NOMO-1 treated with dmso at 0.1 percent for 144 hours (cell line): Measurements from ENCODE around the gene KLHL15.
"Not testable (repeated sequence)": the region's sequence is repeated elsewhere in the genome, so short reads cannot be mapped to it uniquely, and the experiment has no call there.

ENCODE experiments used
- DNase-seq: peaks from one replicate; lab custom pipeline; 2025; ENCODE audit not compliant: unreplicated experiment; lab: John Stamatoyannopoulos, UW

The KLHL15 gene

GRCh38 chrX:24027086-24027485, at the start of gene KLHL15:
Gene KLHL15, minus strand, starts transcription at chrX:24027186. Its CDS starts 20,493 bp downstream, at chrX:24006693.
- no peak for DNase-seq

- DNase-seq = no peak
Observed at GRCh38 chrX:24069877-24070276, 42.9 kb upstream of the KLHL15 start.

GRCh38 chrX:24063488-24063887, 36.5 kb upstream of the KLHL15 start:
- DNase-seq = no peak

DNA sequence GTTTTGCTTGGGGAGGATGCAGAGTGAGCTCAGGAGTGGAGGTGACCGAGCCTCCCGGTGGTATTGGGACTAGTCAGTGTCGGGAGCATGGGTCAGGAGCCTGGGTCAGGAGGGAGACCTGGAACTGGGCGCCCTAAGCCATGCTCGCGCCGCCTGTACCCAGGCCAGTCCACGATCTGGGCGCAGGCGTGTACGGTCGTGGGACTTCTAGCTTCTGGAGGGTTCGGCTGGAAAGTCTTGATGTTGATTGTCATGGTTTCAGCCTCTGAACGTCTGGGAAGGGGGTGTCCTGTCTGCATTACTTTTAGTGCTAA, 28.0 kb upstream of the KLHL15 start:
- no peak for DNase-seq

- peak; percentile 97 for DNase-seq
Observed at GRCh38 chrX:24054182-24055042, 27.4 kb upstream of the KLHL15 start, which contains the start of gene EIF2S3. Gene EIF2S3, plus strand, starts transcription at chrX:24054956. Its CDS starts 13 bp downstream, at chrX:24054969.

DNA sequence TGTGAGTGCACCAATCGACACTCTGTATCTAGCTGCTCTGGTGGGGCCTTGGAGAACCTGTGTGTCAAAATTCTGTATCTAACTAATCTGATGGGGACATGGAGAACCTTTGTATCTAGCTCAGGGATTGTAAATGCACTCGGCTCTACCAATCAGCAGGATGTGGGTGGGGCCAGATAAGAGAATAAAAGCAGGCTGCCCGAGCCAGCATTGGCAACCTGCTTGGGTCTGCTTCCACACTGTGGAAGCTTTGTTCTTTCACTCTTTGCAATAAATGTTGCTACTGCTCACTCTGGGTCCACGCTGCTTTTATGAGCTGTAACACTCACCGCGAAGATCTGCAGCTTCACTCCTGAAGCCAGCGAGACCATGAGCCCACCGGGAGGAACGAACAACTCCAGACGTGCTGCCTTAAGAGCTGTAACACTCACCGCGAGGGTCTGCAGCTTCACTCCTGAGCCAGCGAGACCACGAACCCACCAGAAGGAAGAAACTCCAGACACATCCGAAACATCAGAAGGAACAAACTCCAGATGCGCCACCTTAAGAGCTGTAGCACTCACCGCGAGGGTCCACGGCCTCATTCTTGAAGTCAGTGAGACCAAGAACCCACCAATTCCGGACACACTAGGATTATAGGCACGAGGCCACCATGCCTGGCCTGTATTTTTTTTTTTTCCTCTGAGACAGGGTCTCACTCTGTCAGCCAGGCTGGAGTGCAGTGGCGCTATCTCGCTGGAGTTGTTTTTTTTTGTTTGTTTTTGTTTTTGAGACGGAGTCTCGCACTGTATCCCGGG, 23.7 kb upstream of the KLHL15 start:
- not testable (repeated sequence) for DNase-seq

DNA sequence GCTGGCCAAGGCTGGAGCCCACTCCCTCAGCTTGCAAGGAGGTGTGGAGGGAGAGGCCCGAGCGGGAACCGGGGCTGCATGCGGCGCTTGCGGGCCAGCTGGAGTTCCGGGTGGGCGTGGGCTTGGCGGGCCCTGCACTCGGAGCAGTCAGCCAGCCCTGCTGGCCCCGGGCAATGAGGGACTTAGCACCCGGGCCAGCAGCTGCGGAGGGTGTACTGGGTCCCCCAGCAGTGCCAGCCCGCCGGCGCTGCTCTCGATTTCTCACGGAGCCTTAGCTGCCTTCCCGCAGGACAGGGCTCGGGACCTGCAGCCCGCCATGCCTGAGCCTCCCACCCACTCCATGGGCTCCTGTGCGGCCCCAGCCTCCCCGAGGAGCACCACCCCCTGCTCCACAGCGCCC, 22.7 kb upstream of the KLHL15 start:
- DNase-seq = not testable (repeated sequence)

- not testable (repeated sequence) for DNase-seq
Observed at GRCh38 chrX:24046060-24046459, 19.1 kb upstream of the KLHL15 start.

DNA sequence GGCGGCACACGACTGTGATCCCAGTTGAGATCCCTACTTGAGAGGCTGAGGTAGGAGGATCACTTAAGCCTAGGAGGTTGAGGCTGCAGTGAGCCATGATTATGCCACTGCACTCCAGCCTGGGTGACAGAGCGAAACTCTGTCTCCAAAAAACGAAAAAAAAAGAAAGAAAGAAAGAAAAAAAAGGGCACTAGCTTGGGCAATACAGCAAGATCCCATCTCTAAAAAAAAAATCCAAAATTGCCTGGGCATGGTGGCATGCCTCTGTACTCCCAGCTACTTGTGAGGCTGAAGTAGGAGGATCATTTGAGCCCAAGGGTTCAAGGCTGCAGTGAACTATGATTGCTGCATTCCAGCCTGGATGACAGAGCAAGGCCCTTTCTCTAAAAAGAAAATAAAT, 10.7 kb upstream of the KLHL15 start:
- no peak for DNase-seq

DNA sequence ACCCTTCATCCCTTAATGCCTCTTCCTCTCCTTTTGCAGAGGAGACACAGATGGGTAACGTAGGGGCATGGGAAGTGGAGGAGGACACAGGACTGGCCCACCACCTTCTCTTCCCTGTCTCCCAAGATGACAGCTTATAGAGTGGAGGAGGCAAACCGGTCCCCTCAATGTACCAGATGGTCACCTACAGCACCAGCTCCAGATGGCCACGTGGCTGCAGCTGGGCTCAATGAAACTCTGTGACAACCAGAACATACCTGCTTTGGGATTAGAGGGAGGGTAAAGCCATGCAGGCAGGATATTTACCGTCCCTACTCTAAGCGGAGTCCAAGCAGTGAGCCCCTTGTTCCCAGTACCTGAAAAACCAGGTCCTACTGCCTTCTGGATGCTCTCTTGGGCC, 7.5 kb upstream of the KLHL15 start:
- no peak for DNase-seq

DNA sequence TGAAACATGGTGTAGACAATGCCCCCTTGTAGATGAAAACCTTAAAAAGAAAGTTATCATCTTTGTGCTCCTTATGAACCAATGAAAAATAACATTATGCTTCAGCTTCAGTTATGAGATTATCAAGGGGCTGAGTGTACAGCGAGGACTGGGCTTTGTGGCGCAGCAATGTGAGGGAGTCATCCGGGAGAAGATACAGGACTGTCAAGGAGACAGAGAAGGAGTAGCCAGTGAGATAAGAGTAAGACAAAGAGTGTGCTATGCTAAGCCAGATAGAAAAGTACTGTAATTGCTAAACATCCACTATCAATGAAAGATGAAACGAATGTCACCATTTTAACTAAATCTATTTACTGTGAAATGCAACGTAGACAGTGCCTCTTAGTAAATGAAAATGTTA, 3.6 kb upstream of the KLHL15 start:
- no peak for DNase-seq

- no peak for DNase-seq
Observed at GRCh38 chrX:24027985-24028384, 999 bp upstream of the KLHL15 start.

- no peak for DNase-seq
Observed at GRCh38 chrX:24026432-24026831, 554 bp downstream of the KLHL15 start.

DNA sequence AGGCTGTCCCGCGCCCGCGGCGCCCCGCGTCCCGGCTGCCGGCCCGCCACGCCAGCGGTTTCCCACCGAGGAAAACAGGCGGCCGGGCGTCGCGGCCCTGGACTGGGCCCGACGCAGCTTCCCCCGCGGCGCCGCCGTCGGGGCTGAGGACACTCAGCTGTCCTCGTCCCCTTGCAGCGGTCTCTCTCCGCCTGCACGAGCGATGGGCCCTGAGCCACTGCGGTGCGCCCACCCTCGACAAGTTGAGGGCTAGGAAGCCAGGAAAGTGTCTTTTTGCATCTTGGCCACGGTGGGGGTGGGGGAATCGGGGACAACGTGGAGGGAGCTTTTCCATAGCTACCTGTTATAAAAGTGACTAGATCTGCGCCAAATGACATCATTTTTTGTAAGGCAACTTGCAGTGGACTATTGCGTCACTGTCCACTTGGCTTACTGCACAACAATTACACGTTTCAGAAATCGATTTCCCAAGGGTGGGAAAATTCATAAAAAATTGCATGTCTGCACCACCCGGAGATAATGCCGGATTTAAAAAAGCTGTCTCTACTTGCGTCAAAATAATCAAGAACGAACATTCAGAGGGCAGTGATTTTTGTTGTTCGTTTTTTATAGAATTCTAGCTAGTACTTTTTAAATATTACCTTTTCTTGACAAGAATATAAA, 1.1 kb downstream of the KLHL15 start:
- DNase-seq = no peak

DNA sequence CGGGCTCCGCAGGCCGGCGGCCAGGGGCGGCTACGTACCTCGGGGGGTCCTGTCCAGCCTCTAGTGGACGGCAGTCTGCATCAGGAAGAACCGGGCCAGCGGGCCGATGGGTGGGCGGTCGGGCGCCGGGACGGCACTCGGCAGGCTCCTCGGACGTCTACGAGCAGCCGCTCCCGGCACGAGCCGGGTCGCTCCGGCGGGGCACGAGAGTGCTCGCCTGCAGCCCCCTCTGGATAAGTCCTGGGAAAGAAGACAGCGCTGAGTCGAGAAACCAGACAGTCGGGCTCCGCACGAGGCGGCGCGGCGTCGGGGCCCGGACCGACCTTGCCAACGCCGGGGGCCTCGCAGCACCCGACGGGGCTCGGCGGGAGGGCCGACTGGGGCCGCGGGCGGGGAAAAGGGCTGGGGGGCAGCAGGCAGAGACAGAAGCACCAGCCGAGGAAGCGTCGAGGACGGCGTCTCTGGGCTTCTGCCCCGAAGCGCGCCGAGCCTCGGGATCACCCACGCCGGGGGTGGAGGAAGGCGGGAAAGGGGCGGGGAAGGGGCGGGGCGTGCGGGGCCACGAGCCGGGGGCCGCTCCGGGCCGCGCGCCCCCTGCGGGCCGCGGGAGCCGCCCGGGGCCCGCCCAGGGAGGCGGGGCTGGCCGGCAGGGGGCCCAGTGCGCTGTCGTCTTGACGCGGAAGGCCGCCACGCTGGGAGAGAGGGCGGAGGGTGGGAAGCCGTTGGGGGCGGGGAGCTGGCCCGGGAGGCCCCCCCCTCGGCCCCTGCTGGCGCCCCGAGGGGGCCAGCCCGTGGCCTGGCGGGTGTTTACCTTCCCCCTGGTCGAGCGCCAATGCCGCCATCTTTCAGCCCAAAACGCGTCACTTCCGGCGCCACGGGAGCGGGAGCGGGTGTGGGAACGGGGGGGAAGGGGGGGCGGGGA, 1.9 kb downstream of the KLHL15 start:
- peak; percentile 60 for DNase-seq

DNA sequence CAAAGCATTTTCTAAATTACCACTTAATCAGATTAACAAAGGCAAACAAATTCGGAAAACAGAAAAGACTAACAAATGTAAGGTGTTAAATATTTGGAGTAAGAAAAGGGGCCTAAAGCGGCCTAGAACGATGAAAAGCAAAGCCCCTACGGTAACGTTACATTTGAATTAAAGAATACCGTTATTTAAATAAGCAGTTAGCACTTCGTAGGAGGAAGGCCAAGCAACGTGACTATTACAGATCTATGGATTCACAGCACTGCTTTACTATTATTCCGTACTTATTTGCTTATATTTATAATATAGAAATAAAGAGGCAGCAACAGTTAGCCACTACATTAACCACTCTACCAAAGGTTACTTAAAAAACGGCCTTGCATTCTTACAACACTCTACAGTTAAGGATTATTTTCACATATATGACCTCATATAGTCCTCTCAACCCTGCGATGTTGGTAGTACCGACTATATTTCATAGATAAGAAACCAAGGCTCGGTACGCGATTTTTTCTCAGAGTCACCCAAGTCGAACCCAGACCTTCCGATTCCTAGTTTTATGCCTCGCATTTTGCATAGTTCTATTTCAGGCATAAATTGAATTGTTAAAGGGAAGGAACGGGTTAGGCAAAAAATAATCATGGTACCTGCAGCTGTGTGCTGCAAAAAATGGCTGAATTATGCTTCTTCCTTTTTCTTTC, 2.9 kb downstream of the KLHL15 start:
- DNase-seq = no peak

- no peak for DNase-seq
Observed at GRCh38 chrX:24023544-24023943, 3.4 kb downstream of the KLHL15 start.

GRCh38 chrX:24020306-24020876, 6.6 kb downstream of the KLHL15 start:
- no peak for DNase-seq

- DNase-seq = no peak
Observed at GRCh38 chrX:24019448-24019847, 7.5 kb downstream of the KLHL15 start.

DNA sequence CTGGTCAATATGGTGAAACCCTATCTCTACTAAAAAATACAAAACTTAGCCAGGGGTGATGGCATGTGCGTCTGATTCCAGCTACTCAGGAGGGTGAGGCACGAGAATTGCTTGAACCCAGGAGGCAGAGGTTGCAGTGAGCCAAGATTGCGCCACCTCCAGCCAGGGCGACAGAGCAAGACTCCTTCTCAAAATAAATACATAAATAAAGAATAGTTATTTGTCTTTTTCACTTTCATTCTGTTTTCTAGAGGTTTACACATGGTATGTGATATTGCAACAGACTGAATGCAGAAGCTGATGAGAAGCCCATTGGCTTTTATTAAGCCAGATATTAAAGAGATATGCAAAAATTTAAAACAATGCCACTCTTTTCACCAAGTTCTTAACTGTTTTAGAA, 8.2 kb downstream of the KLHL15 start:
- DNase-seq = no peak
